Measurements from ENCODE around the gene SLC44A5.

The SLC44A5 gene

DNA sequence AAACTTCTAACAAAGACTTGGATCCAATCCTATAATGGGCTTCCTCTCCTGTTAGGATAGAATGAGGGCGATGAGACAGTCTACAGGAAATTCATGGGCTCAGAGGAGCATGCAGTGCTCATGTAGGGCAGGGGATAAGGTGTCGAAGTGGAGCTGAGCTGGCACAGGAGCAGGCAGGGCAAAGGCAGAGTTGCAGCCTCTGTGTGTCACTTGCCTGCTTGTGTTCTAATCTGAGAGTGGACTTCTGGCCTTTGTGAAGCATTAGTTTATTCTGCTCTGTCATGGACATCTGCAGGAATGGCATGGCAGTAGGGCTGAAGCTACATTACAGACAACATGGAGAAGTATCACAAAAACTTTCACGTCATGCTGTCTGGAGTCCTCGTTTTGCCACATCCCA is 444.1 kb downstream of the SLC44A5 start:
- DNase-seq: no peak

- no peak for DNase-seq
Observed at GRCh38 chr1:75165264-75165663, 445.6 kb downstream of the SLC44A5 start.

DNA sequence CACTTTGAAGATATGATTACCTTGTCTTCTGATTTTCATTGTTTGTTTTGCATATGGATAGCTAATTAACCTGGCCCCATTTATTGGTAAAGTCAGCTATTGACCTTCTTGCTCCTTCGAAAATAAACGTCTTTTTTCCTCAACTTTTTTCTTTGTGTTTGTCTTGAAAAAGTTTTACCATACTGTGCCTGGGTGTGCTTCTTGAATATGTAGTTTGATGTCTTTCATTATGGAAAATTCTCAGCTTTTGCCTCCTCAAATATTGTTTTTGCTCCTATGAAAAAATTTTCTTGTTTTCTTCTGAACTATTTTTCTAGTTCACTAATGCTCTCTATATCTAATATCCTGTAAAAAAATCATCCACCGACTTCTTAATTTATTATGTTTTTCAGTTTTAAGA is 451.8 kb downstream of the SLC44A5 start:
- no peak for DNase-seq
